Neural crest cell (in vitro differentiated cells): Measurements from ENCODE around the gene TLX2. TPM values are rescaled to one million over a fixed set of nuclear protein-coding genes. Genes with fewer than 3 reads are reported as not detected.

ENCODE experiments used
- DNase-seq: peaks from one replicate; pipeline ENCODE4 v3.0.0; 2021; ENCODE audit warnings: low read depth, mixed read lengths, low spot score
- H3K27ac Mint-ChIP-seq: one replicate; pipeline ENCODE4 v1.8.0; 2021; ENCODE audit warnings: mild to moderate bottlenecking, mixed read lengths; ENCODE audit not compliant: unreplicated experiment
- H3K27me3 Mint-ChIP-seq: 2 replicates; pipeline ENCODE4 v1.8.0; 2021; ENCODE audit warnings: low read depth, mild to moderate bottlenecking, mixed read lengths
- H3K36me3 Mint-ChIP-seq: 2 replicates; pipeline ENCODE4 v1.8.0; 2021; ENCODE audit warnings: low read depth, mild to moderate bottlenecking, mixed read lengths
- H3K4me1 Mint-ChIP-seq: 2 replicates; pipeline ENCODE4 v1.8.0; 2021; ENCODE audit warnings: mixed read lengths
- H3K4me3 Mint-ChIP-seq: one replicate; pipeline ENCODE4 v1.8.0; 2021; ENCODE audit warnings: mild to moderate bottlenecking, mixed read lengths
- H3K9me3 Mint-ChIP-seq: 2 replicates; pipeline ENCODE4 v1.8.0; 2021; ENCODE audit warnings: mixed read lengths
- total RNA-seq: library from RNA; stranded (reverse); gene quantifications from 2 replicates; pipeline ENCODE4 v1.2.1, GENCODE V29; 2021
- TF ChIP-seq, protein P1 (sequence below): fragments of 200-600 bp; sonication (generic); conservative IDR thresholded peaks from 2 replicates; pipeline ENCODE4 v1.5.0; 2021; ENCODE audit warnings: antibody characterized with exemption, mild to moderate bottlenecking

TLX2 gene
- total RNA-seq, 1 donor from 2014 or later, result not detected

DNA sequence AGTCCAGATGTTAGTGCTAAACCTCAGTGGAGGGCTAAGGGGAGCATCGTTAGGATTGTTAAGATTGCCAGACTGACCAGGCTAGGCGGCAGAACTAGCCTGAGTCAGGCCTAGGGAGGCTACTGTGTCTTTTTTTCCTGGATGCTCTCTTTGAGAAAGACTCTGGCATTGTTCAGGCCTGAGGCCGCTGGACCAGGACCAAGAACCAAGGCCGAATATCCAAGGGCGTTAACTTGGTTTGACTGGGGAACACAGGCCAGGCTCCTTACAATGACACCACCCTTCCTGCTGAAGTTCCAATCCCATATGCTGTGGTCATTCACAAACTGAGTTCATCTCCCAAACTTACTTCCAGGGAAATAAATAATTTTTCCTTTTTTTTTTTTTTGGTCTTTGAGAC lies 26.0 kb downstream of the TLX2 start:
- Mint-ChIP-seq H3K4me1 (no peaks in the 10 kb centered on the region), H3K4me3 (no peak overlapping the region), H3K9me3 (no peaks in the 10 kb centered on the region), H3K27ac (no peak overlapping the region), H3K27me3 (no peaks in the 10 kb centered on the region), H3K36me3 (no peaks in the 10 kb centered on the region)
- DNase-seq, result no peak
- TF ChIP-seq, protein P1, sequence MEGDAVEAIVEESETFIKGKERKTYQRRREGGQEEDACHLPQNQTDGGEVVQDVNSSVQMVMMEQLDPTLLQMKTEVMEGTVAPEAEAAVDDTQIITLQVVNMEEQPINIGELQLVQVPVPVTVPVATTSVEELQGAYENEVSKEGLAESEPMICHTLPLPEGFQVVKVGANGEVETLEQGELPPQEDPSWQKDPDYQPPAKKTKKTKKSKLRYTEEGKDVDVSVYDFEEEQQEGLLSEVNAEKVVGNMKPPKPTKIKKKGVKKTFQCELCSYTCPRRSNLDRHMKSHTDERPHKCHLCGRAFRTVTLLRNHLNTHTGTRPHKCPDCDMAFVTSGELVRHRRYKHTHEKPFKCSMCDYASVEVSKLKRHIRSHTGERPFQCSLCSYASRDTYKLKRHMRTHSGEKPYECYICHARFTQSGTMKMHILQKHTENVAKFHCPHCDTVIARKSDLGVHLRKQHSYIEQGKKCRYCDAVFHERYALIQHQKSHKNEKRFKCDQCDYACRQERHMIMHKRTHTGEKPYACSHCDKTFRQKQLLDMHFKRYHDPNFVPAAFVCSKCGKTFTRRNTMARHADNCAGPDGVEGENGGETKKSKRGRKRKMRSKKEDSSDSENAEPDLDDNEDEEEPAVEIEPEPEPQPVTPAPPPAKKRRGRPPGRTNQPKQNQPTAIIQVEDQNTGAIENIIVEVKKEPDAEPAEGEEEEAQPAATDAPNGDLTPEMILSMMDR, result no peak

- DNase-seq, result no peak
- Mint-ChIP-seq H3K9me3 (no peaks in the 10 kb centered on the region), H3K4me3 (no peak overlapping the region), H3K4me1 (peaks cover under 1% of the 10 kb centered on the region), H3K36me3 (no peaks in the 10 kb centered on the region), H3K27me3 (peaks cover under 1% of the 10 kb centered on the region), H3K27ac (no peak overlapping the region)
- TF ChIP-seq, protein P1, result no peak
Measured at GRCh38 chr2:74542978-74543377, 28.7 kb downstream of the TLX2 start.

DNA sequence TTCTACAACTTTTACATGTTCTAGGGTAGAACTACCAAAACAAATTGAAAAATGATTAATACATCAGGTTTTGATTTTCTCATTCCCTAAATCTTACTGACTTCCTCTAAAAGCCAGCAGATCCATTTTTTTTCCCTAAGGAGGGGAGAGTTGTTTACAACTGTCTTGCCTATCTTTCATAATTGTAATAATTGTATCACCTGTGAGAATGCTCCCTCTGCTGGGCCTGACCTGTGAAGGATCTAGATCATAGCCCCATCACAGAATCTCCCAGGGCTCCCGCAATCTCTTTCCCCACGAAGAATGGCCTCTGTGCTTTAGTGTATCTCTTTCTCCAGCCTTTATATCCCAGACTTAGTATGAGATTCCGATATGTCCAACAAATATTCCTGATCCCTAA lies 30.4 kb downstream of the TLX2 start:
- Mint-ChIP-seq H3K4me1 (peaks cover 10% of the 10 kb centered on the region), H3K27me3 (peaks cover 8% of the 10 kb centered on the region), H3K4me3 (no peak overlapping the region), H3K27ac (no peak overlapping the region), H3K36me3 (no peaks in the 10 kb centered on the region), H3K9me3 (no peaks in the 10 kb centered on the region)
- TF ChIP-seq, protein P1, result no peak
- no peak for DNase-seq

DNA sequence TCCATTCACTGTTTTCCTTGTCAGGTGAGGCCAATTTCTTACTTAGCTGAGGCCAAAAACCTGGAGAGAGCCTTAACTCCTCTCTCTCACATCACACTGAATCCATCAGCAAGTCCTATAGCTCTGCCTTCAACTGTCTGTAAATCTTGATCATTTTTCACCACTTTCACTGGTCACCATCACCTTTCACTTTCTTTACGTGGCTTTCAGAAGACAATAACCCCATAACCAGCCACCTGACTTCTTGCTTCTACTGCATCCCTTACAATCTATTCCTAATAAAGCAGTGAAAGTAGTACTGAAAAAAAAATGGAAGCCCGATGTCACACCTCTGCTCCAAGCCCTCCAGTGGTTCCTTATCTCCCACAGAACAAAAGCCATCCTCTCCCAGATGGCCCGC lies 31.8 kb downstream of the TLX2 start:
- H3K36me3 Mint-ChIP-seq, result peaks cover 2% of the 10 kb centered on the region
- peaks cover 9% of the 10 kb centered on the region for H3K27me3 Mint-ChIP-seq
- no peaks in the 10 kb centered on the region for H3K9me3 Mint-ChIP-seq
- DNase-seq, result no peak
- TF ChIP-seq, protein P1, result no peak
- H3K27ac Mint-ChIP-seq, result no peak overlapping the region
- peaks cover 22% of the 10 kb centered on the region for H3K4me1 Mint-ChIP-seq
- H3K4me3 Mint-ChIP-seq, result no peak overlapping the region

GRCh38 chr2:74548285-74548899 lies 34.1 kb downstream of the TLX2 start:
- H3K4me3 Mint-ChIP-seq, result peak overlapping the region; percentile 89
- H3K36me3 Mint-ChIP-seq, result peaks cover 9% of the 10 kb centered on the region
- TF ChIP-seq, protein P1, result no peak
- peaks cover 9% of the 10 kb centered on the region for H3K27me3 Mint-ChIP-seq
- DNase-seq, result no peak
- H3K4me1 Mint-ChIP-seq, result peaks cover 43% of the 10 kb centered on the region
- H3K9me3 Mint-ChIP-seq, result no peaks in the 10 kb centered on the region
- peak overlapping the region; percentile 7 for H3K27ac Mint-ChIP-seq
